ENCODE measurements around the gene TAF1B.

The TAF1B gene

GRCh38 chr2:9809448-9810088 lies 33.7 kb upstream of the TAF1B start:
- H3K4me3 ChIP-seq (ENCODE audit: low read length) = no peak overlapping the region
- H3K36me3 ChIP-seq (ENCODE audit: control insufficient read depth, low read depth, low read length) = no peaks in the 10 kb centered on the region
- H3K27me3 ChIP-seq (ENCODE audit: control insufficient read depth, insufficient read depth, low read length) = no peaks in the 10 kb centered on the region
- H3K9ac ChIP-seq (ENCODE audit: low read length) = no peak overlapping the region
- H3K27ac ChIP-seq (ENCODE audit: low read length) = no peak overlapping the region
- H3K4me1 ChIP-seq (ENCODE audit: control insufficient read depth, low read depth, low read length) = no peaks in the 10 kb centered on the region
- no peaks in the 10 kb centered on the region for H3K9me3 ChIP-seq (ENCODE audit: control insufficient read depth, low read depth, low read length)

GRCh38 chr2:9811216-9811615 lies 32.1 kb upstream of the TAF1B start:
- no peaks in the 10 kb centered on the region for H3K4me1 ChIP-seq (ENCODE audit: control insufficient read depth, low read depth, low read length)
- no peak overlapping the region for H3K9ac ChIP-seq (ENCODE audit: low read length)
- H3K36me3 ChIP-seq (ENCODE audit: control insufficient read depth, low read depth, low read length) = no peaks in the 10 kb centered on the region
- no peak overlapping the region for H3K4me3 ChIP-seq (ENCODE audit: low read length)
- H3K27me3 ChIP-seq (ENCODE audit: control insufficient read depth, insufficient read depth, low read length) = no peaks in the 10 kb centered on the region
- H3K27ac ChIP-seq (ENCODE audit: low read length) = no peak overlapping the region
- H3K9me3 ChIP-seq (ENCODE audit: control insufficient read depth, low read depth, low read length) = no peaks in the 10 kb centered on the region

- Histone ChIP-seq H3K27me3 (ENCODE audit: control insufficient read depth, insufficient read depth, low read length) (no peaks in the 10 kb centered on the region), H3K4me1 (ENCODE audit: control insufficient read depth, low read depth, low read length) (no peaks in the 10 kb centered on the region), H3K9me3 (ENCODE audit: control insufficient read depth, low read depth, low read length) (no peaks in the 10 kb centered on the region), H3K27ac (ENCODE audit: low read length) (no peak overlapping the region), H3K36me3 (ENCODE audit: control insufficient read depth, low read depth, low read length) (no peaks in the 10 kb centered on the region), H3K4me3 (ENCODE audit: low read length) (no peak overlapping the region), H3K9ac (ENCODE audit: low read length) (no peak overlapping the region)
These were observed 31.4 kb upstream of the TAF1B start for GRCh38 chr2:9811679-9812511.

- no peak overlapping the region for H3K9ac ChIP-seq (ENCODE audit: low read length)
- H3K27me3 ChIP-seq (ENCODE audit: control insufficient read depth, insufficient read depth, low read length) = no peaks in the 10 kb centered on the region
- no peaks in the 10 kb centered on the region for H3K4me1 ChIP-seq (ENCODE audit: control insufficient read depth, low read depth, low read length)
- H3K4me3 ChIP-seq (ENCODE audit: low read length) = no peak overlapping the region
- H3K9me3 ChIP-seq (ENCODE audit: control insufficient read depth, low read depth, low read length) = no peaks in the 10 kb centered on the region
- no peak overlapping the region for H3K27ac ChIP-seq (ENCODE audit: low read length)
- H3K36me3 ChIP-seq (ENCODE audit: control insufficient read depth, low read depth, low read length) = no peaks in the 10 kb centered on the region
These were observed 30.3 kb upstream of the TAF1B start for GRCh38 chr2:9812945-9813311.

GRCh38 chr2:9813312-9814128 lies 29.8 kb upstream of the TAF1B start:
- no peak overlapping the region for H3K27ac ChIP-seq (ENCODE audit: low read length)
- H3K27me3 ChIP-seq (ENCODE audit: control insufficient read depth, insufficient read depth, low read length) = no peaks in the 10 kb centered on the region
- no peak overlapping the region for H3K4me3 ChIP-seq (ENCODE audit: low read length)
- no peaks in the 10 kb centered on the region for H3K9me3 ChIP-seq (ENCODE audit: control insufficient read depth, low read depth, low read length)
- no peaks in the 10 kb centered on the region for H3K4me1 ChIP-seq (ENCODE audit: control insufficient read depth, low read depth, low read length)
- no peak overlapping the region for H3K9ac ChIP-seq (ENCODE audit: low read length)
- no peaks in the 10 kb centered on the region for H3K36me3 ChIP-seq (ENCODE audit: control insufficient read depth, low read depth, low read length)

- Histone ChIP-seq H3K4me3 (ENCODE audit: low read length) (no peak overlapping the region), H3K36me3 (ENCODE audit: control insufficient read depth, low read depth, low read length) (no peaks in the 10 kb centered on the region), H3K9me3 (ENCODE audit: control insufficient read depth, low read depth, low read length) (no peaks in the 10 kb centered on the region), H3K27me3 (ENCODE audit: control insufficient read depth, insufficient read depth, low read length) (no peaks in the 10 kb centered on the region), H3K27ac (ENCODE audit: low read length) (no peak overlapping the region), H3K9ac (ENCODE audit: low read length) (no peak overlapping the region), H3K4me1 (ENCODE audit: control insufficient read depth, low read depth, low read length) (no peaks in the 10 kb centered on the region)
These were observed 29.0 kb upstream of the TAF1B start for GRCh38 chr2:9814129-9814868.

GRCh38 chr2:9815076-9815475 lies 28.2 kb upstream of the TAF1B start:
- H3K27me3 ChIP-seq (ENCODE audit: control insufficient read depth, insufficient read depth, low read length) = no peaks in the 10 kb centered on the region

GRCh38 chr2:9815844-9816279 lies 27.4 kb upstream of the TAF1B start:
- Histone ChIP-seq H3K4me3 (ENCODE audit: low read length) (no peak overlapping the region), H3K36me3 (ENCODE audit: control insufficient read depth, low read depth, low read length) (no peaks in the 10 kb centered on the region)

More at GRCh38 chr2:9815076-9815475, 28.2 kb upstream of the TAF1B start:
- H3K9ac ChIP-seq (ENCODE audit: low read length) = no peak overlapping the region
- no peaks in the 10 kb centered on the region for H3K9me3 ChIP-seq (ENCODE audit: control insufficient read depth, low read depth, low read length)
- H3K4me1 ChIP-seq (ENCODE audit: control insufficient read depth, low read depth, low read length) = no peaks in the 10 kb centered on the region
- H3K36me3 ChIP-seq (ENCODE audit: control insufficient read depth, low read depth, low read length) = no peaks in the 10 kb centered on the region
- no peak overlapping the region for H3K27ac ChIP-seq (ENCODE audit: low read length)
- no peak overlapping the region for H3K4me3 ChIP-seq (ENCODE audit: low read length)

GRCh38 chr2:9818097-9818496 lies 25.2 kb upstream of the TAF1B start:
- Histone ChIP-seq H3K27ac (ENCODE audit: low read length) (no peak overlapping the region), H3K4me1 (ENCODE audit: control insufficient read depth, low read depth, low read length) (no peaks in the 10 kb centered on the region), H3K9me3 (ENCODE audit: control insufficient read depth, low read depth, low read length) (no peaks in the 10 kb centered on the region), H3K27me3 (ENCODE audit: control insufficient read depth, insufficient read depth, low read length) (no peaks in the 10 kb centered on the region), H3K36me3 (ENCODE audit: control insufficient read depth, low read depth, low read length) (no peaks in the 10 kb centered on the region), H3K9ac (ENCODE audit: low read length) (no peak overlapping the region), H3K4me3 (ENCODE audit: low read length) (no peak overlapping the region)

More at GRCh38 chr2:9815844-9816279, 27.4 kb upstream of the TAF1B start:
- Histone ChIP-seq H3K4me1 (ENCODE audit: control insufficient read depth, low read depth, low read length) (no peaks in the 10 kb centered on the region), H3K27me3 (ENCODE audit: control insufficient read depth, insufficient read depth, low read length) (no peaks in the 10 kb centered on the region), H3K9ac (ENCODE audit: low read length) (no peak overlapping the region), H3K9me3 (ENCODE audit: control insufficient read depth, low read depth, low read length) (no peaks in the 10 kb centered on the region), H3K27ac (ENCODE audit: low read length) (no peak overlapping the region)

GRCh38 chr2:9819551-9819950 lies 23.7 kb upstream of the TAF1B start:
- H3K27me3 ChIP-seq (ENCODE audit: control insufficient read depth, insufficient read depth, low read length) = no peaks in the 10 kb centered on the region
- H3K4me1 ChIP-seq (ENCODE audit: control insufficient read depth, low read depth, low read length) = no peaks in the 10 kb centered on the region
- no peak overlapping the region for H3K27ac ChIP-seq (ENCODE audit: low read length)
- no peaks in the 10 kb centered on the region for H3K36me3 ChIP-seq (ENCODE audit: control insufficient read depth, low read depth, low read length)
- H3K9ac ChIP-seq (ENCODE audit: low read length) = no peak overlapping the region
- no peak overlapping the region for H3K4me3 ChIP-seq (ENCODE audit: low read length)
- H3K9me3 ChIP-seq (ENCODE audit: control insufficient read depth, low read depth, low read length) = no peaks in the 10 kb centered on the region

Data from iPS-18a (cell line).